Prostate gland (tissue), 2 donors: ENCODE data around the gene NEK1.

Experiments
- POLR2A ChIP-seq: fragments of 450-650 bp; IDR thresholded peaks from one replicate; pipeline ENCODE4 v1.6.1; 2016; ENCODE audit warnings: antibody characterized with exemption, mild to moderate bottlenecking
- POLR2AphosphoS5 ChIP-seq: sonication (generic); formaldehyde crosslinking; IDR thresholded peaks from one replicate; pipeline ENCODE4 v1.6.1; 2017; ENCODE audit warnings: antibody characterized with exemption
- TF ChIP-seq, protein P1 (sequence below), 4 experiments: fragments of 200-600 bp in 2 of 4; fragments of 450-650 bp in 2 of 4; sonication (generic) in 2 of 4; IDR thresholded peaks; 1 replicate in 3 of 4; 2 replicates in 1 of 4; pipeline ENCODE4 v1.5.1; 2016 to 2019; ENCODE audit warnings: antibody characterized with exemption in 4 of 4, mild to moderate bottlenecking in 2 of 4, moderate library complexity in 2 of 4

DNA sequence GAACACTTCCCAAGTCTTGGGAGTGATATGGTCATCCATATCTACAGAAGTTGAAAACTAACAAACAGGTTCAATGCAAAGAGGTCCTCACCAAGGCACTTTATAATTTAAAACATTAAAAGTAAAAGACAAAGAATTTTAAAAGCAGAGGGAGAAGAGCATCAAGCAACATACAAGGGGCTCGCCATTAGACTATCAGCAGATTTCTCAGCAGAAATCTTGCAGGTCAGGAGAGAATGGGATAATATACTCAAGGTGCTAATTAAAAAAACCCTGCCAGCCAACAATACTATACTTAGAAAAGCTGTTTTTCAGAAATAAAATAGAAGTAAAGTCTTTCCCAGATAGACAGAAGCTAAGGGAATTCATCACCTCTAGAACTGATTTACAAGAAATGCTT, 121.2 kb downstream of the NEK1 start:
- TF ChIP-seq, protein P1, sequence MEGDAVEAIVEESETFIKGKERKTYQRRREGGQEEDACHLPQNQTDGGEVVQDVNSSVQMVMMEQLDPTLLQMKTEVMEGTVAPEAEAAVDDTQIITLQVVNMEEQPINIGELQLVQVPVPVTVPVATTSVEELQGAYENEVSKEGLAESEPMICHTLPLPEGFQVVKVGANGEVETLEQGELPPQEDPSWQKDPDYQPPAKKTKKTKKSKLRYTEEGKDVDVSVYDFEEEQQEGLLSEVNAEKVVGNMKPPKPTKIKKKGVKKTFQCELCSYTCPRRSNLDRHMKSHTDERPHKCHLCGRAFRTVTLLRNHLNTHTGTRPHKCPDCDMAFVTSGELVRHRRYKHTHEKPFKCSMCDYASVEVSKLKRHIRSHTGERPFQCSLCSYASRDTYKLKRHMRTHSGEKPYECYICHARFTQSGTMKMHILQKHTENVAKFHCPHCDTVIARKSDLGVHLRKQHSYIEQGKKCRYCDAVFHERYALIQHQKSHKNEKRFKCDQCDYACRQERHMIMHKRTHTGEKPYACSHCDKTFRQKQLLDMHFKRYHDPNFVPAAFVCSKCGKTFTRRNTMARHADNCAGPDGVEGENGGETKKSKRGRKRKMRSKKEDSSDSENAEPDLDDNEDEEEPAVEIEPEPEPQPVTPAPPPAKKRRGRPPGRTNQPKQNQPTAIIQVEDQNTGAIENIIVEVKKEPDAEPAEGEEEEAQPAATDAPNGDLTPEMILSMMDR (IDR thresholded peaks at IDR 0.05) = no peak
- TF ChIP-seq POLR2A (no peak), POLR2AphosphoS5 (no peak)
